HG03095 (cell line): ENCODE results near the gene ATM.
"Not testable (repeated sequence)": the region's sequence is repeated elsewhere in the genome, so short reads cannot be mapped to it uniquely, and the experiment has no call there.

ENCODE experiments used
- ATAC-seq: cut with Tn5 transposase; IDR thresholded peaks from one replicate; pipeline ENCODE4 v1.9.1; 2021; ENCODE audit warnings: moderate library complexity; ENCODE audit not compliant: unreplicated experiment

The ATM gene

GRCh38 chr11:108269583-108269982 lies 46.7 kb downstream of the ATM start:
- ATAC-seq: no peak

- ATAC-seq: not testable (repeated sequence)
Observed at GRCh38 chr11:108276985-108277616, 54.2 kb downstream of the ATM start.

GRCh38 chr11:108278546-108278945 lies 55.7 kb downstream of the ATM start:
- no peak for ATAC-seq

GRCh38 chr11:108278954-108279353 lies 56.1 kb downstream of the ATM start:
- no peak for ATAC-seq

- ATAC-seq: no peak
Observed at GRCh38 chr11:108286370-108286769, 63.5 kb downstream of the ATM start.

- no peak for ATAC-seq
Observed at GRCh38 chr11:108286956-108287355, 64.1 kb downstream of the ATM start.

- ATAC-seq: not testable (repeated sequence)
Observed at GRCh38 chr11:108289066-108289465, 66.2 kb downstream of the ATM start.

GRCh38 chr11:108289699-108290098 lies 66.8 kb downstream of the ATM start:
- ATAC-seq: no peak

GRCh38 chr11:108293229-108293628 lies 70.4 kb downstream of the ATM start:
- ATAC-seq: no peak

GRCh38 chr11:108302121-108302785 lies 79.4 kb downstream of the ATM start:
- ATAC-seq: peak; percentile 82

- ATAC-seq: no peak
Observed at GRCh38 chr11:108307751-108308150, 84.9 kb downstream of the ATM start.

GRCh38 chr11:108313444-108313843 lies 90.6 kb downstream of the ATM start:
- ATAC-seq: no peak

- no peak for ATAC-seq
Observed at GRCh38 chr11:108316061-108316460, 93.2 kb downstream of the ATM start.

GRCh38 chr11:108319541-108320145 lies 96.8 kb downstream of the ATM start:
- ATAC-seq: no peak

- ATAC-seq: no peak
Observed at GRCh38 chr11:108322666-108323065, 99.8 kb downstream of the ATM start.

- no peak for ATAC-seq
Observed at GRCh38 chr11:108324587-108324986, 101.7 kb downstream of the ATM start.

- no peak for ATAC-seq
Observed at GRCh38 chr11:108333403-108333899, 110.6 kb downstream of the ATM start.

- ATAC-seq: no peak
Observed at GRCh38 chr11:108338750-108339149, 115.9 kb downstream of the ATM start.

- ATAC-seq: no peak
Observed at GRCh38 chr11:108340973-108341372, 118.1 kb downstream of the ATM start.

- ATAC-seq: no peak
Observed at GRCh38 chr11:108341654-108342053, 118.8 kb downstream of the ATM start.

GRCh38 chr11:108343714-108344113 lies 120.8 kb downstream of the ATM start:
- ATAC-seq: no peak

- no peak for ATAC-seq
Observed at GRCh38 chr11:108345767-108346166, 122.9 kb downstream of the ATM start.
